Measurements from ENCODE around the gene NOS1. TPM values are rescaled to one million over a fixed set of nuclear protein-coding genes. Genes with fewer than 3 reads are reported as not detected.

NOS1 gene
- total RNA-seq, 1 donor from 2014 or later, result 0.21 TPM

DNA sequence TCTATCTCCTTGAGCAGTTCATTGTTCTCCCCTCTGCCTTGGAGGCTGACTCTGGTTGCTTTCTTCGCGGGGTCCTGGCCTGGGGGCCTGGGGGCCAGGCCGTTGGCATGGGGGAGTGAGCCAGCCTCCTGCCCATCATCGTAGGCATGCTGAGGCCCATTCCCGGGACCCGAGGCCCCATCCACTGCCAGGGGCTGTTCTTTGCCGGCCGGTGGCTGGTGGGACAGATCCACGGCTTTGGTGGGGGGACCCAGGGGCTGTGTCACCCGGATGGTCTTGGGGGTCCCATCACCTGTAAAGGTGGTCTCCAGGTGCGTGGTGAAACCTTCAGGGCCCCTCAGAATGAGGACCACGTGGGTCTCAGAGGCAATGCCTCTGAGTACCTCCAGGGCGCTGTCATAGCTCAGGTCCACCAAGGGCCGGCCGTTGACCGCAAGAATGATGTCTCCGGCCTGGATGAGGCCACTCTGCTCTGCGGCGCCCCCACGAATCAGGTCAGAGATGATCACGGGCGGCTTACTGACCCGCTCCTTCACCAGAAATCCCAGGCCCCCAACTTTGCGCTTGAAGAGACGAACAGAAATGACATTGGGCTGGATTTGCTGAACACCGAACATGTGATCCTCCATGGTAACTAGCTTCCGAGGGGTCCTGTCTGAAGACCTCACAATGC lies 30.8 kb downstream of the NOS1 start:
- intact Hi-C loops (cut with DNase I), result no loop called here
- Histone ChIP-seq H3K27ac (no peak overlapping the region), H3K36me3 (no peaks in the 10 kb centered on the region), H3K27me3 (no peaks in the 10 kb centered on the region), H3K4me1 (no peaks in the 10 kb centered on the region), H3K9me3 (no peaks in the 10 kb centered on the region), H3K4me3 (no peak overlapping the region)
- DNase-seq (ENCODE audit: low spot score in 2 of 2), result no peak
- TF ChIP-seq, protein P1, sequence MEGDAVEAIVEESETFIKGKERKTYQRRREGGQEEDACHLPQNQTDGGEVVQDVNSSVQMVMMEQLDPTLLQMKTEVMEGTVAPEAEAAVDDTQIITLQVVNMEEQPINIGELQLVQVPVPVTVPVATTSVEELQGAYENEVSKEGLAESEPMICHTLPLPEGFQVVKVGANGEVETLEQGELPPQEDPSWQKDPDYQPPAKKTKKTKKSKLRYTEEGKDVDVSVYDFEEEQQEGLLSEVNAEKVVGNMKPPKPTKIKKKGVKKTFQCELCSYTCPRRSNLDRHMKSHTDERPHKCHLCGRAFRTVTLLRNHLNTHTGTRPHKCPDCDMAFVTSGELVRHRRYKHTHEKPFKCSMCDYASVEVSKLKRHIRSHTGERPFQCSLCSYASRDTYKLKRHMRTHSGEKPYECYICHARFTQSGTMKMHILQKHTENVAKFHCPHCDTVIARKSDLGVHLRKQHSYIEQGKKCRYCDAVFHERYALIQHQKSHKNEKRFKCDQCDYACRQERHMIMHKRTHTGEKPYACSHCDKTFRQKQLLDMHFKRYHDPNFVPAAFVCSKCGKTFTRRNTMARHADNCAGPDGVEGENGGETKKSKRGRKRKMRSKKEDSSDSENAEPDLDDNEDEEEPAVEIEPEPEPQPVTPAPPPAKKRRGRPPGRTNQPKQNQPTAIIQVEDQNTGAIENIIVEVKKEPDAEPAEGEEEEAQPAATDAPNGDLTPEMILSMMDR (IDR thresholded peaks at IDR 0.05), result no peak

DNA sequence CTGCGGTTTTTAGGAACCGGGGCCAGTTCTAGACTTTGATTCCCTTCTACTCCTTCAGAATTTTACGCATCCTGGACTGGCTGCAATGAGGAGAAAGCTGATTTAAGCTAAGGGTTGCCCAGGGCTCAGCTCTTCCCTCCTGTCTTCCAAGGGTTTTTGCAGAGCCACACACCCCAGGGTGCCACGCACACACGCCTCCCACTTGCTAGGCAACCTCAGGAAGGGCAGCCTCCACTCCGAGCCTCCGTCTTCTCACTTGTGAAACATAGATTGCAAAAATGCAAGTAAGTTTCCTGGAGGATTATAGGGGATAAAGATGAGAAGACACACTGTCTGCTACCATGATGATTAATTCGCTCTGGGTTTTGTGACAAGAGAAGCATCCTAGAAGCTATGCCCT lies 31.7 kb downstream of the NOS1 start:
- H3K36me3 ChIP-seq, result no peaks in the 10 kb centered on the region
- DNase-seq (ENCODE audit: low spot score in 2 of 2), result no peak
- H3K4me3 ChIP-seq, result no peak overlapping the region
- H3K27me3 ChIP-seq, result no peaks in the 10 kb centered on the region
- H3K27ac ChIP-seq, result no peak overlapping the region
- TF ChIP-seq, protein P1 (IDR thresholded peaks at IDR 0.05), result no peak
- H3K4me1 ChIP-seq, result no peaks in the 10 kb centered on the region
- intact Hi-C loops (cut with DNase I), result no loop called here
- no peaks in the 10 kb centered on the region for H3K9me3 ChIP-seq

DNA sequence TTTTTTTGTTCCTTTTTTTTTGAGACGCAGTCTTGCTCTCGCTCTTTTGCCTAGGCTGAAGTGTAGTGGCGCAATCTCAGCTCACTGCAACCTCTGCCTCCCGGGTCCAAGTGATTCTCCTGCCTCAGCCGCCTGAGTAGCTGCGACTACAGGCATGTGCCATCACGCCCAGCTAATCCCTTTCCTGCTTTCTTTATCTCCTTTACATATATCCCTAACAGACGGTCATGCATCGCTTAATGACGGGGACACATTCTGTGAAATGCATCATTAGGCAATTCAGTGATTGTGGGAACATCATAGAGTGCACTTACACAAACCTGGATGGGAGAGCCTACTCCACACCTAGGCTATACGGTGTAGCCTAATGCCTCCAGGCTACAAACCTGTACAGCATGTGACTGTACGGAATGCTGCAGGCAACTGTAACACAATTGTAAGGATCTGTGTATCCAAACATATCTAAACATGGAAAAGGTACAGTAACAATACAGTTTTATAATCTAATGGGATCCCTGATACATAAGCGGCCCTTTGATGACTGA lies 32.8 kb downstream of the NOS1 start:
- H3K27me3 ChIP-seq, result no peaks in the 10 kb centered on the region
- DNase-seq (ENCODE audit: low spot score in 2 of 2), result no peak
- TF ChIP-seq, protein P1 (IDR thresholded peaks at IDR 0.05), result no peak
- H3K27ac ChIP-seq, result no peak overlapping the region
- no peaks in the 10 kb centered on the region for H3K9me3 ChIP-seq
- intact Hi-C loops (cut with DNase I), result no loop called here
- no peak overlapping the region for H3K4me3 ChIP-seq
- no peaks in the 10 kb centered on the region for H3K4me1 ChIP-seq
- H3K36me3 ChIP-seq, result no peaks in the 10 kb centered on the region

DNA sequence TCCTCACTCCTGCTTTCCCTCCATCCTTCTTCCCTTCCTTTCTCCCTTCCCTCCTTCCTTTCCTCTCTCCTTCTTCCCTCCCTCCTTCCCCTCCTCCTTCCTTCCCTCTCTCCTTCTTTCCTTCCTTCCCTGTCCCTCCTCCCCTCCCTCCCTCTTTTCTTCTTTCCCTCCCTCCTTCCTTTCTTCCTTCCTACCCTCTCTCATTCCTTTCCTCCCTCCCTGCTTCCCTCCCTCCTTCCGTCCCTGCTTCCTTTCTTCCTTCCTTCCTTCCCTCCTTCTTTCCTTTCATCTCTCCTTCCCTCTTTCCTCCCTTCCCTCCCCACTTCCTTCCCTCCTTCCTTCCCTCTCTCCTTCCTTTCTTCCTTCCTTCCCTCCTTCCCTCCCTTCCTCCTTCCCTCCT lies 39.0 kb downstream of the NOS1 start:
- no peak overlapping the region for H3K27ac ChIP-seq
- no peak overlapping the region for H3K4me3 ChIP-seq
- no peaks in the 10 kb centered on the region for H3K27me3 ChIP-seq
- intact Hi-C loops (cut with DNase I), result no loop called here
- H3K36me3 ChIP-seq, result no peaks in the 10 kb centered on the region
- no peaks in the 10 kb centered on the region for H3K9me3 ChIP-seq
- no peaks in the 10 kb centered on the region for H3K4me1 ChIP-seq
- TF ChIP-seq, protein P1 (IDR thresholded peaks at IDR 0.05), result no peak
- DNase-seq (ENCODE audit: low spot score in 2 of 2), result no peak

DNA sequence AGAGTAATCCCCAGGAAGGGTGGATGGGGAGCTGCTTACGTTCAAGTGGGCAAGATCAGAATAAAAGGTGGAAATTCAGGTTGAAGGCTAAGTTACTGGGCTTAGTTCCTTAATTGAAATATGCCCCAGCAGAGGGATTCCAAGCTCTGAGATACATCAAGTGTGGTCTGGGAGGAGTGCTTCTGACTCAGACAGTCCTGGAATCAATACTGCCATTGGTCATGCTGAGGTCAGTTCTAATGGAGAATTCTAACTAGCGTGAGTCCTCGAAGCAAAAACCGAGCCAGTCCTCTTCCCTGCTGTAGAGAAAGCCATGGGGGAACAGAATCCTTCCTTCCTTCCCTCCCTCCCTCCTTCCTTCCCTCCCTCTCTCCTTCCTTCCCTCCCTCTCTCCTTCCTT lies 39.9 kb downstream of the NOS1 start:
- no peak for DNase-seq (ENCODE audit: low spot score in 2 of 2)

More for the DNA sequence above, 39.9 kb downstream of the NOS1 start:
- intact Hi-C loops (cut with DNase I), result no loop called here
- Histone ChIP-seq H3K9me3 (no peaks in the 10 kb centered on the region), H3K4me3 (no peak overlapping the region), H3K4me1 (no peaks in the 10 kb centered on the region), H3K36me3 (no peaks in the 10 kb centered on the region), H3K27me3 (no peaks in the 10 kb centered on the region), H3K27ac (no peak overlapping the region)
- TF ChIP-seq, protein P1 (IDR thresholded peaks at IDR 0.05), result no peak

Data from ascending aorta (tissue), 2 donors.